ENCODE measurements around the gene ZBTB12.

GRCh38 chr6:31911826-31912585 is 10.1 kb upstream of the ZBTB12 start:
- TF ChIP-seq CTCF (conservative IDR thresholded peaks at IDR 0.05) = no peak
- no peak for TF ChIP-seq EZH2 (IDR thresholded peaks at IDR 0.05; ENCODE audit: low read depth)

Measured in PC-9 (cell line).